Vagina (tissue), 2 donors: Measurements from ENCODE around the gene MEST. TPM values are rescaled to one million over a fixed set of nuclear protein-coding genes. Genes with fewer than 3 reads are reported as not detected.

Experiments used
- DNase-seq, 2 donors: peaks; one replicate each; pipeline ENCODE4 v3.0.0-alpha.2; 2017; ENCODE audit errors: extremely low spot score in 2 of 2
- H3K27ac ChIP-seq: fragments of 200-600 bp; sonication (generic); one replicate; pipeline ENCODE4 v1.5.1; 2019
- H3K27me3 ChIP-seq: fragments of 200-600 bp; sonication (generic); one replicate; pipeline ENCODE4 v1.5.1; 2019
- H3K36me3 ChIP-seq, 2 donors: fragments of 200-600 bp; sonication (generic); one replicate each; pipeline ENCODE4 v1.5.1; 2017 to 2019
- H3K4me1 ChIP-seq: fragments of 200-600 bp; sonication (generic); one replicate; pipeline ENCODE4 v1.5.1; 2019
- H3K4me3 ChIP-seq, 2 donors: fragments of 200-600 bp; sonication (generic); 1 replicate in 1 of 2; 2 replicates in 1 of 2; pipeline ENCODE4 v1.5.1; 2016 to 2019
- H3K9me3 ChIP-seq: fragments of 200-600 bp; sonication (generic); one replicate; pipeline ENCODE4 v1.5.1; 2019
- CTCF ChIP-seq, 3 experiments: fragments of 450-650 bp in 2 of 3; fragments of 200-600 bp in 1 of 3; sonication (generic) in 1 of 3; IDR thresholded peaks; one replicate each; pipeline ENCODE4 v1.5.1; 2017 to 2019; ENCODE audit warnings: antibody characterized with exemption in 3 of 3, mild to moderate bottlenecking in 2 of 3, moderate library complexity in 2 of 3
- POLR2A ChIP-seq, 2 donors: fragments of 450-650 bp; IDR thresholded peaks; one replicate each; pipeline ENCODE4 v1.6.1; 2017; ENCODE audit warnings: antibody characterized with exemption in 2 of 2, mild to moderate bottlenecking in 2 of 2, moderate library complexity in 2 of 2
- POLR2AphosphoS5 ChIP-seq, 2 donors: sonication (generic); formaldehyde crosslinking; IDR thresholded peaks; one replicate each; pipeline ENCODE4 v1.9.0; 2017; ENCODE audit warnings: antibody characterized with exemption in 2 of 2, mild to moderate bottlenecking in 2 of 2, low read depth in 1 of 2; ENCODE audit not compliant: insufficient read depth in 1 of 2
- intact Hi-C: fragments of 100-400 bp; cut with DNase I; formaldehyde crosslinking; loops from one replicate; pipeline ENCODE4 v1.15.1; 2023
- total RNA-seq: library from RNA; depleted of rRNA; stranded (reverse); fragments of >200 nt; gene quantifications from one replicate; pipeline ENCODE4 v1.2.3, GENCODE V29; 2016

The MEST gene
- total RNA-seq, 1 donor from 2014 or later, result 28.5 TPM

GRCh38 chr7:130479716-130480400 is 12.0 kb upstream of the MEST start:
- no peaks in the 10 kb centered on the region for H3K9me3 ChIP-seq
- no peaks in the 10 kb centered on the region for H3K27me3 ChIP-seq
- no peak overlapping the region for H3K4me3 ChIP-seq
- no peak for TF ChIP-seq CTCF (IDR thresholded peaks at IDR 0.05)
- no peak for TF ChIP-seq POLR2AphosphoS5 (IDR thresholded peaks at IDR 0.05; ENCODE audit: insufficient read depth in 1 of 2, low read depth in 1 of 2)
- TF ChIP-seq POLR2A (IDR thresholded peaks at IDR 0.05), result no peak
- DNase-seq, result no peak
- H3K27ac ChIP-seq, result no peak overlapping the region
- no peaks in the 10 kb centered on the region for H3K36me3 ChIP-seq
- intact Hi-C loops, result loop anchor here (5.0 kb wide), 1 partner anchor 697 kb away; no protein-coding TSS in a partner anchor
- H3K4me1 ChIP-seq, result no peaks in the 10 kb centered on the region

GRCh38 chr7:130481898-130482297 is 10.0 kb upstream of the MEST start:
- peaks cover 9% of the 10 kb centered on the region for H3K4me1 ChIP-seq
- no peak overlapping the region for H3K27ac ChIP-seq
- no peak for TF ChIP-seq POLR2AphosphoS5 (IDR thresholded peaks at IDR 0.05; ENCODE audit: insufficient read depth in 1 of 2, low read depth in 1 of 2)
- TF ChIP-seq POLR2A (IDR thresholded peaks at IDR 0.05), result no peak
- TF ChIP-seq CTCF (IDR thresholded peaks at IDR 0.05), result no peak
- no peak for DNase-seq
- intact Hi-C loops, result loop anchor here (5.0 kb wide), 1 partner anchor 695 kb away; no protein-coding TSS in a partner anchor
- H3K27me3 ChIP-seq, result no peaks in the 10 kb centered on the region
- H3K9me3 ChIP-seq, result no peaks in the 10 kb centered on the region
- no peak overlapping the region for H3K4me3 ChIP-seq
- no peaks in the 10 kb centered on the region for H3K36me3 ChIP-seq

GRCh38 chr7:130483031-130483430 is 8.9 kb upstream of the MEST start:
- H3K27ac ChIP-seq, result no peak overlapping the region
- intact Hi-C loops, result loop anchor here (5.0 kb wide), 1 partner anchor 694 kb away; no protein-coding TSS in a partner anchor
- H3K4me1 ChIP-seq, result peaks cover 12% of the 10 kb centered on the region
- DNase-seq, result no peak
- H3K4me3 ChIP-seq, result no peak overlapping the region
- TF ChIP-seq POLR2A (IDR thresholded peaks at IDR 0.05), result no peak
- no peak for TF ChIP-seq CTCF (IDR thresholded peaks at IDR 0.05)
- TF ChIP-seq POLR2AphosphoS5 (IDR thresholded peaks at IDR 0.05; ENCODE audit: insufficient read depth in 1 of 2, low read depth in 1 of 2), result no peak
- H3K36me3 ChIP-seq, result no peaks in the 10 kb centered on the region
- no peaks in the 10 kb centered on the region for H3K9me3 ChIP-seq
- H3K27me3 ChIP-seq, result no peaks in the 10 kb centered on the region

GRCh38 chr7:130485734-130486113 is 6.2 kb upstream of the MEST start:
- no peak for DNase-seq
- Histone ChIP-seq H3K27ac (no peak overlapping the region), H3K4me3 (peak overlapping the region; percentile 41 to 53), H3K27me3 (no peaks in the 10 kb centered on the region), H3K36me3 (no peaks in the 10 kb centered on the region), H3K9me3 (no peaks in the 10 kb centered on the region), H3K4me1 (peaks cover 22% of the 10 kb centered on the region)
- intact Hi-C loops, result no loop called here
- no peak for TF ChIP-seq POLR2AphosphoS5 (IDR thresholded peaks at IDR 0.05; ENCODE audit: insufficient read depth in 1 of 2, low read depth in 1 of 2)
- TF ChIP-seq POLR2A (IDR thresholded peaks at IDR 0.05), result no peak
- TF ChIP-seq CTCF (IDR thresholded peaks at IDR 0.05), result no peak
